ENCODE data around the gene BUD31.

- TF ChIP-seq CTCF (IDR thresholded peaks at IDR 0.05; ENCODE audit: insufficient read depth, low read depth, low read length): no peak
- TF ChIP-seq EZH2 (IDR thresholded peaks at IDR 0.05; ENCODE audit: insufficient read depth, low read length): no peak
Observed at GRCh38 chr7:99420986-99421385, 12.2 kb downstream of the BUD31 start.

Measured in astrocyte (in vitro differentiated cells and primary cell).